Measurements from ENCODE around the gene ZNF385B.

Gene ZNF385B

DNA sequence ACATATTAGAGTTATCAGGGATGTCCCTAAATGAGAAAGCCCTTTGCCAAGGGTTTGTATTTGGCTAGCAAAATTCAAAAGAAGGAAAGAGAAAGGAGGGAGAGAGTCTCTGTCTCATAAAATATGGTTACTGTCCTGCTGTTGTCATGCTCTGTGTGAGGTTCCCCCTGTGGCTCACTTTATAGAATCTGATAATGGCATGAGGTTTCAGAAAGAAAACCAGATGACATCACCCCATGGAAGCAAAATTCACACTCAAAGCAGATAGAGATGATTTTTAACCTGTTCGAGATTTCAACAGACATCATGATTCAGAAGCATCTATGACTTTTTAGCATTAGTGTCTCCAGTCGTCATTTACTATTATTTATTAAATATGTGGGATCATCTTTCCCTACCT is 431.8 kb downstream of the ZNF385B start:
- no peak for TF ChIP-seq SIN3A (IDR thresholded peaks at IDR 0.05; ENCODE audit: borderline replicate concordance, insufficient read depth, low read length)
- TF ChIP-seq, protein P1, sequence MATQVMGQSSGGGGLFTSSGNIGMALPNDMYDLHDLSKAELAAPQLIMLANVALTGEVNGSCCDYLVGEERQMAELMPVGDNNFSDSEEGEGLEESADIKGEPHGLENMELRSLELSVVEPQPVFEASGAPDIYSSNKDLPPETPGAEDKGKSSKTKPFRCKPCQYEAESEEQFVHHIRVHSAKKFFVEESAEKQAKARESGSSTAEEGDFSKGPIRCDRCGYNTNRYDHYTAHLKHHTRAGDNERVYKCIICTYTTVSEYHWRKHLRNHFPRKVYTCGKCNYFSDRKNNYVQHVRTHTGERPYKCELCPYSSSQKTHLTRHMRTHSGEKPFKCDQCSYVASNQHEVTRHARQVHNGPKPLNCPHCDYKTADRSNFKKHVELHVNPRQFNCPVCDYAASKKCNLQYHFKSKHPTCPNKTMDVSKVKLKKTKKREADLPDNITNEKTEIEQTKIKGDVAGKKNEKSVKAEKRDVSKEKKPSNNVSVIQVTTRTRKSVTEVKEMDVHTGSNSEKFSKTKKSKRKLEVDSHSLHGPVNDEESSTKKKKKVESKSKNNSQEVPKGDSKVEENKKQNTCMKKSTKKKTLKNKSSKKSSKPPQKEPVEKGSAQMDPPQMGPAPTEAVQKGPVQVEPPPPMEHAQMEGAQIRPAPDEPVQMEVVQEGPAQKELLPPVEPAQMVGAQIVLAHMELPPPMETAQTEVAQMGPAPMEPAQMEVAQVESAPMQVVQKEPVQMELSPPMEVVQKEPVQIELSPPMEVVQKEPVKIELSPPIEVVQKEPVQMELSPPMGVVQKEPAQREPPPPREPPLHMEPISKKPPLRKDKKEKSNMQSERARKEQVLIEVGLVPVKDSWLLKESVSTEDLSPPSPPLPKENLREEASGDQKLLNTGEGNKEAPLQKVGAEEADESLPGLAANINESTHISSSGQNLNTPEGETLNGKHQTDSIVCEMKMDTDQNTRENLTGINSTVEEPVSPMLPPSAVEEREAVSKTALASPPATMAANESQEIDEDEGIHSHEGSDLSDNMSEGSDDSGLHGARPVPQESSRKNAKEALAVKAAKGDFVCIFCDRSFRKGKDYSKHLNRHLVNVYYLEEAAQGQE (IDR thresholded peaks at IDR 0.05; ENCODE audit: insufficient read depth in 1 of 2, low read depth in 2 of 2, low read length in 2 of 2), result no peak
- no peak for TF ChIP-seq FOXP2 (optimal IDR thresholded peaks at IDR 0.05; ENCODE audit: borderline replicate concordance, extremely low read depth, extremely low read length, insufficient read depth)
- TF ChIP-seq POLR2AphosphoS5 (IDR thresholded peaks at IDR 0.05; ENCODE audit: low read depth, low read length), result no peak
- no peak for TF ChIP-seq TAF1 (IDR thresholded peaks at IDR 0.05; ENCODE audit: borderline replicate concordance, insufficient read depth, low read length)

DNA sequence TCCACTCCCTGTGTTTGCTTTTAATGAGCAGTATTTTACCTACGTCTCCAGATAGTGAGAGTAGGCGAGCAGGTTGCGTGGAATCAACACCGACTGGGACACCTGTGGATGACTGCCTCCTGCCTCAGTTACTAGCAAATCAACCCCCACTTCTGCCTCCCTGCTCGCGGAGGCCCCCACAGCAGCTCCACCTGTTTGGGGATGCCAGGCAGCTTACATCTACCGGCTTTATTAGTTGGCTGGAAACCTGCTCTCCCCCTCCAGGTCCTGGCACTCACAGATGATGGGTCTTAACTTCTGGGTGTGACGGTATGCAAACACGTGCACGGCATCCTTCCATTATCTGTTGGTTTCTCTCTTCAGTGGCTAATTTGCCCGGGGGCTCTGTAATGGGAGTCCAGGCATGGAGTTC is 432.3 kb downstream of the ZNF385B start:
- TF ChIP-seq SIN3A (IDR thresholded peaks at IDR 0.05; ENCODE audit: borderline replicate concordance, insufficient read depth, low read length) (no peak), FOXP2 (optimal IDR thresholded peaks at IDR 0.05; ENCODE audit: borderline replicate concordance, extremely low read depth, extremely low read length, insufficient read depth) (no peak), POLR2AphosphoS5 (IDR thresholded peaks at IDR 0.05; ENCODE audit: low read depth, low read length) (no peak), TAF1 (IDR thresholded peaks at IDR 0.05; ENCODE audit: borderline replicate concordance, insufficient read depth, low read length) (no peak)
- TF ChIP-seq, protein P1 (IDR thresholded peaks at IDR 0.05; ENCODE audit: insufficient read depth in 1 of 2, low read depth in 2 of 2, low read length in 2 of 2), result no peak

DNA sequence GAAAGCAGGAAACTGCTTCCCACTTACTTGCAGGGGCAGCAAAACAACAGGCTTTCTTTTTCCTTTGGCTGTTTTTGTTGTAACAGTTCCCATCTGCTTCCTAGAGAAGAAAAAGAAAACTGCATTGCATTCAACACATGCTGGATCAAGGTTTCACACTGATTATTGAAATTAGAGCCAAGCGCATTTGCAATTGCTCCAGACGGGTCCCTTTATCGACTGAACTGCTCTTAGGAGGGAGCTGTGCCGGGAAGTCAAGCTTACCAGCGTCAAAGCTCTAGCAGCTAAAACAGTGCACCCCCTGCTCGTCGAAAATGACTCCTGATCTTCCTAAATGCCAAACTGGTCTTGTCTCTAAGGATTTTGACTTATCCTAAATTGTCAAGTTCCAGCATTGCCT is 432.8 kb downstream of the ZNF385B start:
- TF ChIP-seq, protein P1 (IDR thresholded peaks at IDR 0.05; ENCODE audit: insufficient read depth in 1 of 2, low read depth in 2 of 2, low read length in 2 of 2), result no peak
- TF ChIP-seq TAF1 (IDR thresholded peaks at IDR 0.05; ENCODE audit: borderline replicate concordance, insufficient read depth, low read length) (no peak), SIN3A (IDR thresholded peaks at IDR 0.05; ENCODE audit: borderline replicate concordance, insufficient read depth, low read length) (no peak), POLR2AphosphoS5 (IDR thresholded peaks at IDR 0.05; ENCODE audit: low read depth, low read length) (no peak), FOXP2 (optimal IDR thresholded peaks at IDR 0.05; ENCODE audit: borderline replicate concordance, extremely low read depth, extremely low read length, insufficient read depth) (no peak)

DNA sequence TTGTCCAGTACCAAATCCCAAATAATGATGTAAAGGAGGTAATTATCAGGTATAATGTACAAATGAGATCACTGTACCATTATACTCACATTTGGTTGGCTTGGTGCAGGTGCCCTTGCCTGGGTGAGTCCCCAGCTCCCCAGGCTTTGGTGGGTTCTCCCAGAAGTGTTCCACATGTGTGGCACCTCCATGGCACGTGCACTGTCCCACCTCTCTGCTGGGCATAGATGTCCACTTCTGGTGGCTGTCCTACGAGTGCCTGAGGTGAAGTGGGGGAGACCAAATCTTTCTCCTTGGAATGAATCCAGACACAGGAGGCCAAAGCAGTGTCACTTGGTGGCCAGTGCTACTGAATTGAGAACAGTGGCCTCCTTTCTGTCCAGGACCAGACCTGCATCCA is 434.3 kb downstream of the ZNF385B start:
- TF ChIP-seq, protein P1 (IDR thresholded peaks at IDR 0.05; ENCODE audit: insufficient read depth in 1 of 2, low read depth in 2 of 2, low read length in 2 of 2), result no peak
- TF ChIP-seq TAF1 (IDR thresholded peaks at IDR 0.05; ENCODE audit: borderline replicate concordance, insufficient read depth, low read length), result no peak
- TF ChIP-seq POLR2AphosphoS5 (IDR thresholded peaks at IDR 0.05; ENCODE audit: low read depth, low read length), result no peak
- TF ChIP-seq FOXP2 (optimal IDR thresholded peaks at IDR 0.05; ENCODE audit: borderline replicate concordance, extremely low read depth, extremely low read length, insufficient read depth), result no peak
- TF ChIP-seq SIN3A (IDR thresholded peaks at IDR 0.05; ENCODE audit: borderline replicate concordance, insufficient read depth, low read length), result no peak

DNA sequence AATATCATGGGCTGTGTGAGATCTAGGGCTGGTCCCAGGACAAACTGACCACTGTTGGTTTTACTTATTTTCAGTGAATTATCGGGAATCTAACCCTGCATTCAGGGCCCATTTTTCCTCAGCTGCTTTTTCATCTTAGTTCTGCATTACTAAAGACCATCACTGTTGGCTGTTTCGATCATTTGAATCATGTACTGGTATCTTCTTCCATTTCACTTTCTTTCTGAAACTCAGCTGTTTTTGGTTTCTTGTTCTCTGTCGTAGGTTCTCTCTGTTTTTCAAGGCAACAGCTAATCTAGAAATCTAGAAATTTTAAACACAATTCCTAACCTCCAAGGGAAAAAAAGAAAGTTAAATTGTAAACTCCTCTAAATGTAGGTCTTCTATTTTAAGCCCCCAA is 436.8 kb downstream of the ZNF385B start:
- TF ChIP-seq, protein P1 (IDR thresholded peaks at IDR 0.05; ENCODE audit: insufficient read depth in 1 of 2, low read depth in 2 of 2, low read length in 2 of 2), result no peak
- TF ChIP-seq POLR2AphosphoS5 (IDR thresholded peaks at IDR 0.05; ENCODE audit: low read depth, low read length), result no peak
- no peak for TF ChIP-seq TAF1 (IDR thresholded peaks at IDR 0.05; ENCODE audit: borderline replicate concordance, insufficient read depth, low read length)
- no peak for TF ChIP-seq FOXP2 (optimal IDR thresholded peaks at IDR 0.05; ENCODE audit: borderline replicate concordance, extremely low read depth, extremely low read length, insufficient read depth)
